GM12865 (cell line): ENCODE results near the gene SFMBT1.

Experiments used
- DNase-seq: peaks from one replicate; pipeline ENCODE4 v3.0.0; 2010; ENCODE audit warnings: low read depth
- H3K4me3 ChIP-seq: 2 replicates; pipeline ENCODE4 v1.5.1; 2011; ENCODE audit warnings: mild to moderate bottlenecking, low read depth, low read length, control low read depth
- TF ChIP-seq, protein P1 (sequence below): IDR thresholded peaks from 2 replicates; pipeline ENCODE4 v1.5.1; 2011; ENCODE audit warnings: low read length, control low read depth, low read depth, inconsistent platforms; ENCODE audit not compliant: insufficient read depth; ENCODE audit errors: missing control alignments

SFMBT1 gene

DNA sequence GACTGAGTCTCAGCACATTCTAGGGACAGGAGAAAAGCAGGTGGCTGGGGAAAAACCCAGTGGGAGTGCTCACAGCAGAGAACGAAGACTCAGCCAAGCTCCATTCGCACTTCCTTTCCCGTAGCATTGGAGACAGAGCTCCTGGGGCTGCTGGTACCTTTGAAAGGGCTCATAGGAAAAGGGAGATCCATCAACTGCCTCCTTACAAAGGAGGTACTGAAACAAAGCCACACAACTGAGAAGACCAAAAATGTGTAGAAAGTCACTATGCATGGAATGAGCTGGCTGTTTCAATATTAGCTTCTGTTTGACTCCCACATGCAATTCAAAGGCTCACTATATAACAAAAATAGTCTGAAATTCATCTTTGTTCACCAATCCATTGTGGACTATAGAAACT, 165.4 kb downstream of the SFMBT1 start:
- TF ChIP-seq, protein P1, sequence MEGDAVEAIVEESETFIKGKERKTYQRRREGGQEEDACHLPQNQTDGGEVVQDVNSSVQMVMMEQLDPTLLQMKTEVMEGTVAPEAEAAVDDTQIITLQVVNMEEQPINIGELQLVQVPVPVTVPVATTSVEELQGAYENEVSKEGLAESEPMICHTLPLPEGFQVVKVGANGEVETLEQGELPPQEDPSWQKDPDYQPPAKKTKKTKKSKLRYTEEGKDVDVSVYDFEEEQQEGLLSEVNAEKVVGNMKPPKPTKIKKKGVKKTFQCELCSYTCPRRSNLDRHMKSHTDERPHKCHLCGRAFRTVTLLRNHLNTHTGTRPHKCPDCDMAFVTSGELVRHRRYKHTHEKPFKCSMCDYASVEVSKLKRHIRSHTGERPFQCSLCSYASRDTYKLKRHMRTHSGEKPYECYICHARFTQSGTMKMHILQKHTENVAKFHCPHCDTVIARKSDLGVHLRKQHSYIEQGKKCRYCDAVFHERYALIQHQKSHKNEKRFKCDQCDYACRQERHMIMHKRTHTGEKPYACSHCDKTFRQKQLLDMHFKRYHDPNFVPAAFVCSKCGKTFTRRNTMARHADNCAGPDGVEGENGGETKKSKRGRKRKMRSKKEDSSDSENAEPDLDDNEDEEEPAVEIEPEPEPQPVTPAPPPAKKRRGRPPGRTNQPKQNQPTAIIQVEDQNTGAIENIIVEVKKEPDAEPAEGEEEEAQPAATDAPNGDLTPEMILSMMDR: no peak
- peak; percentile 41 for DNase-seq
- H3K4me3 ChIP-seq: no peak overlapping the region

DNA sequence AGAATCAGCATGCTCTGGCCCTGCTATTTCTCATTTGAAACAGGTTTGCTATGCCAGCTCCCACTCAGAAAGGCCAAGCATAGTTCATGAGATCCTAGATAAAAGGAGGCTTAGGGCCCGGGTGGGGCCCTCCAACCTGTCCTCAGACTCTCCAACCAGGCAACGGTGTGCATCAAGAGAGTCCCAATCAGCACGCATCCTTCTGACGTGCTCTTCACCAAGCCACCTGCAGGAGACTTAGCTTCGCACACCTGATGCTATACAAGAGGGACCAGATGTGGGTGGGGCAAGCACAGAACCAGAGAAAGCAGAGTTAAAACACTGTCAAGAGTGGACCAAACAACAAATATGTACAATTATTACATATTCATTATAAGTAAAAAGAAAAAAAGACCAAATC, 165.8 kb downstream of the SFMBT1 start:
- no peak overlapping the region for H3K4me3 ChIP-seq
- TF ChIP-seq, protein P1: no peak
- no peak for DNase-seq

DNA sequence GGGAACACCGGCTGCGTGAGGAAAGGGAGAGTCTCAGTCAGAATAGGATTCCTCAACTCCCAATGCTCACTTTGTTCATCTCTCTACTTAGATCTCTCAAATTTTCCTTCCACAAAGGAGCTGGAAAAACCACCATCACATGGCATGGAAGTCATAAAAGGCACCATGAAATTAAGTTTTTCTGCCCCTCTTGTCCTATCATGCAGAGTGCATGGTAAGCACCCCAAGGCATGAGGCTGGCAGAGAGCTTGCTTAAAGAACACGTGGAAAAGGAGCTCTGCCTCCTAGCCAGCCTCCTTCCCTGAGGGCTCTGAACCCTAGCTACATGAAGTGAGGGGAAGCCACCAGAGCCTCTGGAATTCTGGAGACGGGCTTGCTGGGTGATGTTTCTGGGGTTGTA, 166.3 kb downstream of the SFMBT1 start:
- TF ChIP-seq, protein P1: no peak
- H3K4me3 ChIP-seq: no peak overlapping the region
- DNase-seq: no peak

DNA sequence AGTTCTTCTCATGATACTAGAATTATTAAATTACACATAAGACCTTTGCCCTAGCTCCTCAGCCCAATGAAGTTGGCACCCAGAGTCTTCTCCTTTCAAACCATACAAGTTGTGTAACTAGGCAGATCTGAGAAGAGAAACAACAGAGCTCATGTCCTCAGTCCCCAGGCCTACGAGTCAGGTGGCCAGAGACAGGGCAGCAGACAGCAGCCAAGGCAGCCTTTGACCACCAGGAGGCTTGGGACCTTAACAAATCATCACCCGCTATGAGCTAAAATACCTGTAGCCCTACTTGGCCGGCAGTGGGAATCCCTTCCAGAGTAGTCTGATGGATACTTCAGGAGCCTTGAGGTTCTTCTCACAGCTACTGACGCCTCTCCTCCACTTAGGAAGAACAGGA, 166.8 kb downstream of the SFMBT1 start:
- no peak for DNase-seq
- no peak overlapping the region for H3K4me3 ChIP-seq
- TF ChIP-seq, protein P1: no peak

DNA sequence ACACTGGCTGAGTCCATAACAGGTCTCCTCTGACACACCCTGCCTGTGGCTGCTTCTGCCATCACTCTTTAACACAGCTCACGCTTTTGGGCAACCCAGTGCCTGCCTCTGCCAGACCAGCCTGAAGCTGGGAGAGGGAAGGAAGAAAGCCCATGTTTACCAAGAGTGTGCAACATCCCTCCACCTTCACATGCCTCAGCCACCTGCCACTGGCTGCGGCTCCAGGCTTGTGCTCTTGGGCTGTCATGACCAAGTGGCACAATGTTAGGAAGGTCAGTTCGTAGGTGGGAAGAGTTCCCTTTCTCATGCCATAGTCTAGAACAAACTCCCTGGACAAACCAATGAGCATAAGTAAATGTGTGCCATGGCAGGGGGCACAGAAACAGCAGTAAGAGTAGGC, 168.8 kb downstream of the SFMBT1 start:
- TF ChIP-seq, protein P1: no peak
- H3K4me3 ChIP-seq: no peak overlapping the region
- no peak for DNase-seq

DNA sequence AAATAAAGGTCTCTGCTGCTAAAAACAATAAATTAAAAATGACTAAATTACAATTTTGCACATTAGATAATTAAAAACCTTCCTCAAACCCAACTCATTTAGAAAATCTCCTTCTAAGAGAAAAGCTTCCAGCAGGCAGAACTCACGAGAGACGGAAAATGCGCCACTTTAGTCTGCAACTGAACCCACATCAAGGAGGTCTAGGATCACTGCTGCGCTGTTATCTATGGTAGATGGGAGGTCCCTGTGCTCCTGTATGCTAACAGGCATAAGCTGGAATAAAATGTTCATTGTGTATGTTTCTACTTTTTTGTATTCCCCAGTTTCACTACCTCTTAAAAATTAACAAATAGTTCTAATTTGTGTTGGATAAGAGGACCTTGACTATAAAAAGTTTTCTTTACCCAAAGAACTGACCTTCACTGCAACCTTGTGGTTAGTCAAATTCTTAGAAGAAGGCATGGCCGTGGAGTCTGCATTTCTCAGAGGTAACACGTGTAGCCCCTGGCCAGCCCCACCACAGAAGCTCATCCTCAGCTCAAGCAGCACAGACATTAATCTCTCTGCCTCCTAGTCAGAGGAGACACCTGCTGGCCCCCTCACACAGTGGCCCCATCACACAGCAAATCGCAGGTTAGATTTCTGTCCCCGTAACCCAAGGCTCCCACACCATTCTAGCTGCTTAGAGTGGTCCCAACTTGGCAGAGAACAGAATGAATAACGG, 170.8 kb downstream of the SFMBT1 start:
- DNase-seq: no peak
- H3K4me3 ChIP-seq: no peak overlapping the region
- TF ChIP-seq, protein P1: no peak

DNA sequence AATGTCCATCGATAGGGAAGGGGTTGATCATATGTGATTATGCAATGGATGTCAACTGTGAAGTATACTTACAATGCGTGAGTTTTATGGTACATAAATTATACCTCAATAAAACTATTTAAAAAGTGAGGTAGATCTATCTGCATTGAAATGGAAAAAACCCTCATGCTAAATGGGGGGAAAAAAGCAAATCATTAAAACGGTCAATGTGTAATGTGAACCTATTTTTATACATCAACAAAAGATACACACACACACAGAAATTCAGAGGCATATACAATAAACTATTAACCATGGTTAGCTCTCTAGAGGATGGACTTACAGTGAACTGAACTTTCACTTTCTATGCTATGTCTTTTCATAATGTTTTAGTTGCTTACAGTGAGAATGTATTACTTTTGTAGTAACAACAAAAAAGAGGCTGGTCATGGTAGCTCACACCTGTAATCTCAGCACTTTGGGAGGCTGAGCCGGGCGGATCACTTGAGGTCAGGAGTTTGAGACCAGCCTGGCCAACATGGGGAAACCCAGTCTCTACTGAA, 171.6 kb downstream of the SFMBT1 start:
- DNase-seq: no peak
- H3K4me3 ChIP-seq: no peak overlapping the region
- TF ChIP-seq, protein P1: no peak
